ENCODE measurements around the gene PI4K2B. TPM values are rescaled to one million over a fixed set of nuclear protein-coding genes. Genes with fewer than 3 reads are reported as not detected.
"Not testable (repeated sequence)": the region's sequence is repeated elsewhere in the genome, so short reads cannot be mapped to it uniquely, and the experiment has no call there.

Gene PI4K2B
- polyA plus RNA-seq, 1 experiment: 4.3 TPM

- no peak for TF ChIP-seq CTCF (IDR thresholded peaks at IDR 0.05; ENCODE audit: insufficient read depth, low read depth, low read length)
- no peaks in the 10 kb centered on the region for H3K27me3 ChIP-seq (ENCODE audit: control insufficient read depth, insufficient read depth, low read length)
- no peak overlapping the region for H3K4me3 ChIP-seq (ENCODE audit: low read depth, low read length)
- POLR2A ChIA-PET: no interaction called here
- CTCF ChIA-PET: interaction anchor here (0.8 to 2.1 kb wide), 6 partner anchors 8 to 145 kb away, joined by 3 to 8 read pairs (median 4); partner anchors contain the start of gene ZCCHC4
- DNase-seq (ENCODE audit: low read depth): no peak
- H3K36me3 ChIP-seq (ENCODE audit: control insufficient read depth, insufficient read depth, low read length): no peaks in the 10 kb centered on the region
Observed at GRCh38 chr4:25320336-25320735, 86.5 kb downstream of the PI4K2B start.

GRCh38 chr4:25320773-25321172 is 86.9 kb downstream of the PI4K2B start:
- ChIA-PET POLR2A (no interaction called here), CTCF (interaction anchor here (0.8 to 2.1 kb wide), 5 partner anchors 8 to 145 kb away, joined by 3 to 6 read pairs (median 3); partner anchors contain the start of gene ZCCHC4)
- Histone ChIP-seq H3K36me3 (ENCODE audit: control insufficient read depth, insufficient read depth, low read length) (no peaks in the 10 kb centered on the region), H3K27me3 (ENCODE audit: control insufficient read depth, insufficient read depth, low read length) (no peaks in the 10 kb centered on the region), H3K4me3 (ENCODE audit: low read depth, low read length) (no peak overlapping the region)
- peak; percentile 44 for DNase-seq (ENCODE audit: low read depth)
- no peak for TF ChIP-seq CTCF (IDR thresholded peaks at IDR 0.05; ENCODE audit: insufficient read depth, low read depth, low read length)

- TF ChIP-seq CTCF (IDR thresholded peaks at IDR 0.05; ENCODE audit: insufficient read depth, low read depth, low read length): no peak
- ChIA-PET CTCF (interaction anchor here (1.1 kb wide), 1 partner anchor 9 kb away, joined by 4 read pairs; the partner anchor contains the start of gene ZCCHC4), POLR2A (no interaction called here)
- Histone ChIP-seq H3K36me3 (ENCODE audit: control insufficient read depth, insufficient read depth, low read length) (no peaks in the 10 kb centered on the region), H3K4me3 (ENCODE audit: low read depth, low read length) (no peak overlapping the region), H3K27me3 (ENCODE audit: control insufficient read depth, insufficient read depth, low read length) (no peaks in the 10 kb centered on the region)
- no peak for DNase-seq (ENCODE audit: low read depth)
Observed at GRCh38 chr4:25321703-25322102, 87.9 kb downstream of the PI4K2B start.

GRCh38 chr4:25328463-25328862 is 94.6 kb downstream of the PI4K2B start:
- CTCF ChIA-PET; H3K36me3 ChIP-seq (ENCODE audit: control insufficient read depth, insufficient read depth, low read length); DNase-seq (ENCODE audit: low read depth); POLR2A ChIA-PET; H3K4me3 ChIP-seq (ENCODE audit: low read depth, low read length); H3K27me3 ChIP-seq (ENCODE audit: control insufficient read depth, insufficient read depth, low read length): not testable (repeated sequence)

Small RNAs within 50 kb of the gene (small RNA-seq; reads per million reads assigned to genes)
- gene RF00004 (ENCODE audit: insufficient read length, low read depth, low replicate concordance): not detected

Other genes starting within 250 kb of the PI4K2B start
- gene LGI2, start 203.1 kb upstream of the PI4K2B start, polyA plus RNA-seq (2011; rRNA removed): 0.01 TPM in 2 replicates
- 2.6 and 4.9 TPM in 2 replicates for gene SEPSECS, start 73.6 kb upstream of the PI4K2B start, polyA plus RNA-seq (2011; rRNA removed)
- gene ZCCHC4, start 78.7 kb downstream of the PI4K2B start, polyA plus RNA-seq (2011; rRNA removed): 5.8 and 10.0 TPM in 2 replicates
- gene ANAPC4, start 143.2 kb downstream of the PI4K2B start, polyA plus RNA-seq (2011; rRNA removed): 7.0 and 16.1 TPM in 2 replicates

Measured in BJ (cell line).